Measurements from ENCODE around the gene ERC2.

Gene ERC2

GRCh38 chr3:55637906-55638638 is 830.2 kb downstream of the ERC2 start:
- TF ChIP-seq CTCF (IDR thresholded peaks at IDR 0.05; ENCODE audit: low read depth, low read length) (no peak), MYC (IDR thresholded peaks at IDR 0.05; ENCODE audit: low read depth, low read length) (no peak), MAX (IDR thresholded peaks at IDR 0.05; ENCODE audit: low read depth, low read length) (no peak), POLR2A (IDR thresholded peaks at IDR 0.05; ENCODE audit: extremely low read depth, insufficient read length) (no peak)
- H3K4me3 ChIP-seq (ENCODE audit: low read depth, low read length) = no peak overlapping the region
- no peak for DNase-seq (ENCODE audit: low read depth)

- no peak for TF ChIP-seq MYC (IDR thresholded peaks at IDR 0.05; ENCODE audit: low read depth, low read length)
- no peak for TF ChIP-seq CTCF (IDR thresholded peaks at IDR 0.05; ENCODE audit: low read depth, low read length)
- TF ChIP-seq POLR2A (IDR thresholded peaks at IDR 0.05; ENCODE audit: extremely low read depth, insufficient read length) = no peak
- TF ChIP-seq MAX (IDR thresholded peaks at IDR 0.05; ENCODE audit: low read depth, low read length) = no peak
- no peak overlapping the region for H3K4me3 ChIP-seq (ENCODE audit: low read depth, low read length)
- DNase-seq (ENCODE audit: low read depth) = no peak
These were observed 831.7 kb downstream of the ERC2 start for GRCh38 chr3:55636300-55637195.

- TF ChIP-seq POLR2A (IDR thresholded peaks at IDR 0.05; ENCODE audit: extremely low read depth, insufficient read length) (no peak), CTCF (IDR thresholded peaks at IDR 0.05; ENCODE audit: low read depth, low read length) (no peak), MYC (IDR thresholded peaks at IDR 0.05; ENCODE audit: low read depth, low read length) (no peak), MAX (IDR thresholded peaks at IDR 0.05; ENCODE audit: low read depth, low read length) (no peak)
- H3K4me3 ChIP-seq (ENCODE audit: low read depth, low read length) = no peak overlapping the region
- DNase-seq (ENCODE audit: low read depth) = no peak
These were observed 833.9 kb downstream of the ERC2 start for GRCh38 chr3:55634345-55634744.

- no peak for DNase-seq (ENCODE audit: low read depth)
- TF ChIP-seq POLR2A (IDR thresholded peaks at IDR 0.05; ENCODE audit: extremely low read depth, insufficient read length) (no peak), CTCF (IDR thresholded peaks at IDR 0.05; ENCODE audit: low read depth, low read length) (no peak), MAX (IDR thresholded peaks at IDR 0.05; ENCODE audit: low read depth, low read length) (no peak), MYC (IDR thresholded peaks at IDR 0.05; ENCODE audit: low read depth, low read length) (no peak)
- H3K4me3 ChIP-seq (ENCODE audit: low read depth, low read length) = no peak overlapping the region
These were observed 834.9 kb downstream of the ERC2 start for GRCh38 chr3:55633333-55633732.

GRCh38 chr3:55631766-55632331 is 836.4 kb downstream of the ERC2 start:
- no peak overlapping the region for H3K4me3 ChIP-seq (ENCODE audit: low read depth, low read length)
- no peak for TF ChIP-seq MAX (IDR thresholded peaks at IDR 0.05; ENCODE audit: low read depth, low read length)
- TF ChIP-seq POLR2A (IDR thresholded peaks at IDR 0.05; ENCODE audit: extremely low read depth, insufficient read length) = no peak
- TF ChIP-seq CTCF (IDR thresholded peaks at IDR 0.05; ENCODE audit: low read depth, low read length) = no peak
- no peak for TF ChIP-seq MYC (IDR thresholded peaks at IDR 0.05; ENCODE audit: low read depth, low read length)
- DNase-seq (ENCODE audit: low read depth) = no peak

Data from NB4 (cell line).